HEK293 (cell line): ENCODE results near the gene S100A2.

Experiments
- BCL11A ChIP-seq: fragments of 450-650 bp; formaldehyde crosslinking; IDR thresholded peaks from 2 replicates; pipeline ENCODE4 v1.5.1; 2016; ENCODE audit warnings: low read depth, missing biosample characterization, missing genetic modification characterization
- BCL11B ChIP-seq: fragments of 450-650 bp; formaldehyde crosslinking; IDR thresholded peaks from 2 replicates; pipeline ENCODE4 v1.5.1; 2016; ENCODE audit warnings: low read depth, missing biosample characterization, missing genetic modification characterization
- EGR2 ChIP-seq: fragments of 450-650 bp; formaldehyde crosslinking; IDR thresholded peaks from 2 replicates; pipeline ENCODE4 v1.5.1; 2016; ENCODE audit warnings: low read depth, missing biosample characterization, missing genetic modification characterization
- GLI2 ChIP-seq: fragments of 450-650 bp; formaldehyde crosslinking; IDR thresholded peaks from 2 replicates; pipeline ENCODE4; 2017; ENCODE audit warnings: missing biosample characterization, missing genetic modification characterization, low read depth, borderline replicate concordance
- GLIS1 ChIP-seq: fragments of 450-650 bp; formaldehyde crosslinking; IDR thresholded peaks from 2 replicates; pipeline ENCODE4 v1.5.1; 2016; ENCODE audit warnings: missing biosample characterization, missing genetic modification characterization
- HOXC10 ChIP-seq: sonication (generic); formaldehyde crosslinking; IDR thresholded peaks from 2 replicates; pipeline ENCODE4 v1.8.1; 2023; ENCODE audit warnings: mild to moderate bottlenecking, missing genetic modification reagents
- INSM2 ChIP-seq: fragments of 450-650 bp; formaldehyde crosslinking; IDR thresholded peaks from 2 replicates; pipeline ENCODE4 v1.5.1; 2016; ENCODE audit warnings: missing biosample characterization, missing genetic modification characterization
- KLF17 ChIP-seq: fragments of 450-650 bp; formaldehyde crosslinking; IDR thresholded peaks from 2 replicates; pipeline ENCODE4 v1.5.1; 2016; ENCODE audit warnings: missing biosample characterization, missing genetic modification characterization
- MYNN ChIP-seq: fragments of 450-650 bp; formaldehyde crosslinking; IDR thresholded peaks from 2 replicates; pipeline ENCODE4 v1.5.1; 2016; ENCODE audit warnings: missing biosample characterization, missing genetic modification characterization, borderline replicate concordance
- SCRT2 ChIP-seq: fragments of 450-650 bp; formaldehyde crosslinking; IDR thresholded peaks from 2 replicates; pipeline ENCODE4 v1.5.1; 2016; ENCODE audit warnings: missing biosample characterization, missing genetic modification characterization
- ZBTB17 ChIP-seq: fragments of 450-650 bp; formaldehyde crosslinking; IDR thresholded peaks from 2 replicates; pipeline ENCODE4 v1.5.1; 2016; ENCODE audit warnings: missing biosample characterization, missing genetic modification characterization
- ZNF112 ChIP-seq: fragments of 450-650 bp; formaldehyde crosslinking; IDR thresholded peaks from 2 replicates; pipeline ENCODE4 v1.5.0; 2017; ENCODE audit warnings: missing biosample characterization, missing genetic modification characterization
- ZNF140 ChIP-seq: fragments of 450-650 bp; formaldehyde crosslinking; IDR thresholded peaks from 2 replicates; pipeline ENCODE4 v1.5.1; 2016; ENCODE audit warnings: missing biosample characterization, missing genetic modification characterization
- ZNF18 ChIP-seq: fragments of 450-650 bp; formaldehyde crosslinking; IDR thresholded peaks from 2 replicates; pipeline ENCODE4 v1.5.1; 2016; ENCODE audit warnings: missing biosample characterization, missing genetic modification characterization
- ZNF223 ChIP-seq: fragments of 450-650 bp; formaldehyde crosslinking; IDR thresholded peaks from 2 replicates; pipeline ENCODE4 v1.5.1; 2016; ENCODE audit warnings: missing biosample characterization, missing genetic modification characterization
- ZNF239 ChIP-seq: fragments of 450-650 bp; formaldehyde crosslinking; IDR thresholded peaks from 2 replicates; pipeline ENCODE4 v1.5.1; 2016; ENCODE audit warnings: missing biosample characterization, missing genetic modification characterization
- ZNF426 ChIP-seq: fragments of 450-650 bp; formaldehyde crosslinking; IDR thresholded peaks from 2 replicates; pipeline ENCODE4 v1.5.1; 2017; ENCODE audit warnings: missing biosample characterization, missing genetic modification characterization, mild to moderate bottlenecking, inconsistent platforms, moderate library complexity
- ZNF433 ChIP-seq: fragments of 450-650 bp; formaldehyde crosslinking; IDR thresholded peaks from 2 replicates; pipeline ENCODE4 v1.5.1; 2016; ENCODE audit warnings: missing biosample characterization, missing genetic modification characterization, low read depth
- ZNF48 ChIP-seq: fragments of 450-650 bp; formaldehyde crosslinking; IDR thresholded peaks from 2 replicates; pipeline ENCODE4 v1.5.1; 2016; ENCODE audit warnings: missing biosample characterization, missing genetic modification characterization
- ZNF514 ChIP-seq: fragments of 450-650 bp; formaldehyde crosslinking; IDR thresholded peaks from 2 replicates; pipeline ENCODE4 v1.5.1; 2016; ENCODE audit warnings: missing biosample characterization, missing genetic modification characterization
- ZNF544 ChIP-seq: fragments of 450-650 bp; formaldehyde crosslinking; IDR thresholded peaks from 2 replicates; pipeline ENCODE4 v1.5.0; 2017; ENCODE audit warnings: missing biosample characterization, missing genetic modification characterization
- ZNF549 ChIP-seq: fragments of 450-650 bp; IDR thresholded peaks from 2 replicates; pipeline ENCODE4 v1.5.1; 2018; ENCODE audit warnings: missing biosample characterization, missing genetic modification characterization, mild to moderate bottlenecking, inconsistent platforms, moderate library complexity
- ZNF558 ChIP-seq: fragments of 450-650 bp; formaldehyde crosslinking; IDR thresholded peaks from 2 replicates; pipeline ENCODE4 v1.5.1; 2016; ENCODE audit warnings: missing biosample characterization, missing genetic modification characterization
- ZNF600 ChIP-seq: fragments of 450-650 bp; formaldehyde crosslinking; IDR thresholded peaks from 2 replicates; pipeline ENCODE4 v1.5.1; 2016; ENCODE audit warnings: missing biosample characterization, missing genetic modification characterization
- ZNF621 ChIP-seq: fragments of 450-650 bp; formaldehyde crosslinking; IDR thresholded peaks from 2 replicates; pipeline ENCODE4 v1.5.1; 2017; ENCODE audit warnings: missing biosample characterization, missing genetic modification characterization
- ZNF664 ChIP-seq: fragments of 450-650 bp; formaldehyde crosslinking; IDR thresholded peaks from 2 replicates; pipeline ENCODE4 v1.5.1; 2016; ENCODE audit warnings: missing biosample characterization, missing genetic modification characterization
- ZNF677 ChIP-seq: fragments of 450-650 bp; IDR thresholded peaks from 2 replicates; pipeline ENCODE4 v1.5.0; 2018; ENCODE audit warnings: missing biosample characterization, mild to moderate bottlenecking, missing genetic modification characterization, moderate library complexity
- ZNF704 ChIP-seq: fragments of 450-650 bp; formaldehyde crosslinking; IDR thresholded peaks from 2 replicates; pipeline ENCODE4 v1.5.1; 2016; ENCODE audit warnings: missing biosample characterization, missing genetic modification characterization
- ZNF707 ChIP-seq: fragments of 450-650 bp; formaldehyde crosslinking; IDR thresholded peaks from 2 replicates; pipeline ENCODE4 v1.5.1; 2016; ENCODE audit warnings: missing biosample characterization, missing genetic modification characterization
- ZNF777 ChIP-seq: fragments of 450-650 bp; formaldehyde crosslinking; IDR thresholded peaks from 2 replicates; pipeline ENCODE4 v1.5.1; 2017; ENCODE audit warnings: missing biosample characterization, missing genetic modification characterization, borderline replicate concordance
- ZNF791 ChIP-seq: fragments of 450-650 bp; formaldehyde crosslinking; IDR thresholded peaks from 2 replicates; pipeline ENCODE4 v1.5.1; 2016; ENCODE audit warnings: missing biosample characterization, missing genetic modification characterization
- TF ChIP-seq, protein P1 (sequence below): fragments of 450-650 bp; formaldehyde crosslinking; IDR thresholded peaks from 2 replicates; pipeline ENCODE4 v1.5.0; 2017; ENCODE audit warnings: missing biosample characterization, missing genetic modification characterization, borderline replicate concordance
- TF ChIP-seq, protein P2 (sequence below): fragments of 450-650 bp; formaldehyde crosslinking; IDR thresholded peaks from 2 replicates; pipeline ENCODE4 v1.5.1; 2016; ENCODE audit warnings: missing biosample characterization, missing genetic modification characterization

S100A2 gene

DNA sequence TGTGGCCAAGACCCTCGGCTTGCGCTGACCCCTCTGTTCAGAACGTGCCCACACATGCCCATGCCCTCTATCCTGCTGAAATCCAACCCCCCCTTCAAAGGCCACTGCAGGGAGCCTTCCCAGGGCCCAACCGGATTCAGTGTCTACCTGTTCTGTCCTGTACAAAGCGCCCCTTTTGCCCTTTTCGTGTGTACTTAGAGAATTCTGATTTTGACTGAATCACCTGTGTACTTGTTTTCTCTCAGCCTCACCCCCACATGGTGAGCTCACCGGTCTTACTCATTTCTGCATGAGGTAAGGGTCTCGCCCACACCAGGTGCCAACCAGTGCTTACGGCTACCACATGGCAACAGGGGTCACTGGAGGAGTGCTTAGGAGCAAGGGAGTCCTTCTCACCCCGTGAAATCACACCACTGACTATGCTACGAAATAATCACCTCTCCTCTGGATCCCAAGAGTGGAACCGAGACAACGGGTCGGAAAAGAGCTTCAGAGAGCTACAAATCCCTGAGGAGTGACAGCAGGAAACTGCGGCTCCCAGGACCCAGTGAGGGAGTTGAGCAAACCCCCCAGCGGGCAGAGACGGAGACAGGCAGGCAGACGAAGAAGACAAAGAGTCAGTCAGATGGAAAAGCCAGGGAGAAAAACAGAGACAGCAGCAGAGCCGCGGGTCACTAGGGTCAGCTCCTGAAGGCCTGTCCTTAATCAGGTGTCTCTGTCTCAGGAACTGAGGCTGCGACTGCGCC, 2.1 kb upstream of the S100A2 start (continued):
- TF ChIP-seq, protein P1, sequence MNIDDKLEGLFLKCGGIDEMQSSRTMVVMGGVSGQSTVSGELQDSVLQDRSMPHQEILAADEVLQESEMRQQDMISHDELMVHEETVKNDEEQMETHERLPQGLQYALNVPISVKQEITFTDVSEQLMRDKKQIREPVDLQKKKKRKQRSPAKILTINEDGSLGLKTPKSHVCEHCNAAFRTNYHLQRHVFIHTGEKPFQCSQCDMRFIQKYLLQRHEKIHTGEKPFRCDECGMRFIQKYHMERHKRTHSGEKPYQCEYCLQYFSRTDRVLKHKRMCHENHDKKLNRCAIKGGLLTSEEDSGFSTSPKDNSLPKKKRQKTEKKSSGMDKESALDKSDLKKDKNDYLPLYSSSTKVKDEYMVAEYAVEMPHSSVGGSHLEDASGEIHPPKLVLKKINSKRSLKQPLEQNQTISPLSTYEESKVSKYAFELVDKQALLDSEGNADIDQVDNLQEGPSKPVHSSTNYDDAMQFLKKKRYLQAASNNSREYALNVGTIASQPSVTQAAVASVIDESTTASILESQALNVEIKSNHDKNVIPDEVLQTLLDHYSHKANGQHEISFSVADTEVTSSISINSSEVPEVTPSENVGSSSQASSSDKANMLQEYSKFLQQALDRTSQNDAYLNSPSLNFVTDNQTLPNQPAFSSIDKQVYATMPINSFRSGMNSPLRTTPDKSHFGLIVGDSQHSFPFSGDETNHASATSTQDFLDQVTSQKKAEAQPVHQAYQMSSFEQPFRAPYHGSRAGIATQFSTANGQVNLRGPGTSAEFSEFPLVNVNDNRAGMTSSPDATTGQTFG (tag by site-specific recombination) = no peak
- TF ChIP-seq ZNF621 (tag by site-specific recombination) (no peak), ZNF18 (no peak), INSM2 (tag by site-specific recombination) (no peak), KLF17 (tag by site-specific recombination) (peak; percentile 69), ZNF791 (no peak), BCL11B (tag by site-specific recombination) (no peak), EGR2 (tag by site-specific recombination) (peak; percentile 62), GLIS1 (tag by site-specific recombination) (no peak), SCRT2 (tag by site-specific recombination) (peak; percentile 75; the same call in 1 of the 2 replicates), HOXC10 (CRISPR knock-in tag) (no peak), ZNF514 (tag by site-specific recombination) (no peak), GLI2 (tag by site-specific recombination) (no peak), ZNF112 (tag by site-specific recombination) (no peak), ZNF664 (no peak), ZNF426 (tag by site-specific recombination) (no peak), ZNF48 (tag by site-specific recombination) (no peak), ZNF600 (tag by site-specific recombination) (no peak), ZNF544 (tag by site-specific recombination) (no peak), ZNF558 (tag by site-specific recombination) (no peak), ZNF549 (tag by site-specific recombination) (no peak), BCL11A (tag by site-specific recombination) (no peak), ZNF140 (tag by site-specific recombination) (no peak), ZBTB17 (tag by site-specific recombination) (no peak), ZNF707 (no peak), ZNF704 (tag by site-specific recombination) (no peak), ZNF777 (tag by site-specific recombination) (no peak), MYNN (tag by site-specific recombination) (no peak), ZNF239 (tag by site-specific recombination) (no peak), ZNF223 (tag by site-specific recombination) (no peak), ZNF677 (no peak), ZNF433 (no peak)
- TF ChIP-seq, protein P2, sequence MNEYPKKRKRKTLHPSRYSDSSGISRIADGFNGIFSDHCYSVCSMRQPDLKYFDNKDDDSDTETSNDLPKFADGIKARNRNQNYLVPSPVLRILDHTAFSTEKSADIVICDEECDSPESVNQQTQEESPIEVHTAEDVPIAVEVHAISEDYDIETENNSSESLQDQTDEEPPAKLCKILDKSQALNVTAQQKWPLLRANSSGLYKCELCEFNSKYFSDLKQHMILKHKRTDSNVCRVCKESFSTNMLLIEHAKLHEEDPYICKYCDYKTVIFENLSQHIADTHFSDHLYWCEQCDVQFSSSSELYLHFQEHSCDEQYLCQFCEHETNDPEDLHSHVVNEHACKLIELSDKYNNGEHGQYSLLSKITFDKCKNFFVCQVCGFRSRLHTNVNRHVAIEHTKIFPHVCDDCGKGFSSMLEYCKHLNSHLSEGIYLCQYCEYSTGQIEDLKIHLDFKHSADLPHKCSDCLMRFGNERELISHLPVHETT (tag by site-specific recombination) = no peak
